ENCODE measurements around the gene LTBP1. TPM values are rescaled to one million over a fixed set of nuclear protein-coding genes. Genes with fewer than 3 reads are reported as not detected.

LTBP1 gene
- total RNA-seq, 1 experiment from 2014 or later, result 28.5 TPM

DNA sequence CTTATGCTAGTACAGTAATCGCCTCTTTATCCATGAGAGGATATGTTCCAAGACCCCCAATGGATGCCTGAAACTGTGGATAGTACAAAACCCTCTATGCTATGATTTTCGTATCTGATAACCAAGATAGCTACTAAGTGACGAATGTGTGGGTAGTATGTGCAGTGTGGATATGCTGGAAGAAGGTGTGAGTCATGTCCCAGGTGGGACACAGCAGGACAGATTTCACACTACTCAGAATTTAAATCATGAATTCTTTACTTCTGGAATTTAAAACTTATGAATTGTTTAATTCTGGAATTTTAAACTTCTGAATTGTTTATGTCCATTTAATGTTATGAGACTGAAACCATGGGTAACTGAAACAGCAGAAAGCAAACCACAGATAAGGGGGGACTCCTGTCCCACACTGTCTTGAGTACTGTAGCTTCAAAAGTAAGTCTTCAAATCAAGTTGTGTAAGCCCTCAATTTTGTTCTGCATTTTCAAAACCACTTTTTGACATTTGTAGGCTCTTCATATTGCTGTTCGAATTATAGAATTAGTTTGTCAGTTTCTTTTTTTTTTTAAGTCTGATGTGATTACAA lies 116.0 kb downstream of the LTBP1 start:
- no peak for DNase-seq
- no peak overlapping the region for H3K9ac ChIP-seq (ENCODE audit: extremely low read depth, insufficient read length, low read length)
- Mint-ChIP-seq H3K4me3 (no peak overlapping the region), H3K9me3 (no peaks in the 10 kb centered on the region), H3K4me1 (peaks cover 7% of the 10 kb centered on the region in 2 experiments), H3K27ac (no peak overlapping the region), H3K27me3 (ENCODE audit: low read depth) (no peaks in the 10 kb centered on the region), H3K36me3 (ENCODE audit: insufficient read depth in 1 of 3, low read depth in 3 of 3) (no peaks in the 10 kb centered on the region)
- no CpG with 5 or more reads among the region's 4 CpGs for WGBS (ENCODE audit: extremely low coverage, insufficient read length, low lambda C conversion rate)
- no peak overlapping the region for H3K27ac ChIP-seq (ENCODE audit: insufficient read length, low read depth, low read length)
- H3K23me2 ChIP-seq (ENCODE audit: insufficient read length, low read depth, low read length, poor library complexity, severe bottlenecking), result no peaks in the 10 kb centered on the region
- H3K4ac ChIP-seq (ENCODE audit: low read depth, low read length), result no peak overlapping the region
- no peak for TF ChIP-seq CTCF (conservative IDR thresholded peaks at IDR 0.05)
- H3K4me2 ChIP-seq (ENCODE audit: insufficient read depth, insufficient read length, low read length), result no peak overlapping the region
- no peak overlapping the region for H2BK20ac ChIP-seq (ENCODE audit: low read depth, low read length, poor library complexity, severe bottlenecking)
- H3K9me3 ChIP-seq (ENCODE audit: control insufficient read depth, low read depth, low read length), result no peaks in the 10 kb centered on the region
- no peak overlapping the region for H2AK5ac ChIP-seq (ENCODE audit: insufficient read length, low read length)
- no peak overlapping the region for H3K56ac ChIP-seq (ENCODE audit: insufficient read length, low read depth, low read length)
- no peak overlapping the region for H2BK5ac ChIP-seq (ENCODE audit: insufficient read length, low read length)
- H2BK15ac ChIP-seq (ENCODE audit: low read depth, low read length), result no peak overlapping the region
- H2AFZ ChIP-seq (ENCODE audit: low read length), result no peak overlapping the region
- no peak overlapping the region for H3K18ac ChIP-seq (ENCODE audit: insufficient read length, low read depth, low read length)
- no peaks in the 10 kb centered on the region for H3K79me2 ChIP-seq (ENCODE audit: insufficient read depth, low read length)
- H3K23ac ChIP-seq (ENCODE audit: insufficient read length, low read depth, low read length), result no peak overlapping the region
- H3K14ac ChIP-seq (ENCODE audit: insufficient read depth, low read length), result no peak overlapping the region
- H4K91ac ChIP-seq (ENCODE audit: insufficient read length, low read depth, low read length), result no peak overlapping the region
- H3T11ph ChIP-seq (ENCODE audit: low read length), result no peak overlapping the region
- H4K20me1 ChIP-seq (ENCODE audit: control insufficient read depth, insufficient read depth, insufficient read length), result no peaks in the 10 kb centered on the region
- H3K4me1 ChIP-seq (ENCODE audit: insufficient read depth, low read length), result no peaks in the 10 kb centered on the region
- H2BK120ac ChIP-seq (ENCODE audit: low read depth, low read length, poor library complexity, severe bottlenecking), result no peak overlapping the region
- no peak overlapping the region for H4K8ac ChIP-seq (replicated peaks; ENCODE audit: insufficient read length, low read depth, low read length)
- no peaks in the 10 kb centered on the region for H3K79me1 ChIP-seq (ENCODE audit: insufficient read depth, low read depth, low read length, poor library complexity, severe bottlenecking)
- no peak overlapping the region for H4K5ac ChIP-seq (ENCODE audit: insufficient read length, low read depth, low read length)
- no peaks in the 10 kb centered on the region for H3K27me3 ChIP-seq (ENCODE audit: insufficient read depth, low read length)
- H2BK12ac ChIP-seq (ENCODE audit: insufficient read length, low read depth, low read length), result no peak overlapping the region
